ENCODE measurements around the gene NUTM2F.
"Not testable (repeated sequence)": the region's sequence is repeated elsewhere in the genome, so short reads cannot be mapped to it uniquely, and the experiment has no call there.

NUTM2F gene

GRCh38 chr9:94315034-94315984 lies 13.1 kb downstream of the NUTM2F start:
- DNase-seq (ENCODE audit: low read depth), result not testable (repeated sequence)

DNA sequence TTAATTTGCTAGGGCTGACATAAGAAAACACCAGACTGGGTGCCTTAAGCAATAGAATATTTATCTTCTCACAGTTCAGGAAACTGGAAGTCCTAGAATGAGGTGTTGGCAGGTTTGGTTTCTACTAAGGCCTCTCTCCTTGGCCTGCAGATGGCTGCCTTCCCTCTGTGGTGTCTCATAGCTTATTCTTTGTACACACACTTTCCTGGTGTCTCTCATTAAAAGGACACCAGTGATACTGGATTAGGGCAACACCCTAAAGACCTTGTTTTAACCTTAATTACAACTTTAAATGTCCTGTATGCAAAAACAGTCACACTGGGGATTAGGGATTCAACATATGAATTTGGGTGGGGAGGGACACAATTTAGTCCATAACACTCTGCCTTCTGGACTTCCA lies 25.1 kb downstream of the NUTM2F start:
- no peak for DNase-seq (ENCODE audit: low read depth)

DNA sequence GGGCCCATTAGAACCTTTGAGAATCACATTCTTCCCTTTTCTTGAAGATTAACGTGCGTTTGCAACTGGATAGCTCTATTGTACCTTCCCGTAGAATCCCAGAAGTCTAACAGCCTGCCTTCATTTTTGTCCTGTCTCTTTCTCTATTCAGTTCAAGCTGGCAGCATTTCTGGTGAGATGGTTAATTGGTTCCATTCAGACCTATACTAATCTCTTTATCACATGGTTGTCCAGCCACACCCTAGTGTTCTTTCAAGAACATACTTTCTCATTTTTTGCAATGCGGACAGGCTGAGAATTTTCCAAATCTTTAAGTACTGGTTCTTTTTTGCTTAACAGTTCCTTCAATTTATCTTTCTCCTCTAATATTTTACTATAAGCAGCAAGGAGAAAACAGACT lies 26.0 kb downstream of the NUTM2F start:
- DNase-seq (ENCODE audit: low read depth), result no peak

GRCh38 chr9:94301583-94301982 lies 26.9 kb downstream of the NUTM2F start:
- DNase-seq (ENCODE audit: low read depth), result no peak

DNA sequence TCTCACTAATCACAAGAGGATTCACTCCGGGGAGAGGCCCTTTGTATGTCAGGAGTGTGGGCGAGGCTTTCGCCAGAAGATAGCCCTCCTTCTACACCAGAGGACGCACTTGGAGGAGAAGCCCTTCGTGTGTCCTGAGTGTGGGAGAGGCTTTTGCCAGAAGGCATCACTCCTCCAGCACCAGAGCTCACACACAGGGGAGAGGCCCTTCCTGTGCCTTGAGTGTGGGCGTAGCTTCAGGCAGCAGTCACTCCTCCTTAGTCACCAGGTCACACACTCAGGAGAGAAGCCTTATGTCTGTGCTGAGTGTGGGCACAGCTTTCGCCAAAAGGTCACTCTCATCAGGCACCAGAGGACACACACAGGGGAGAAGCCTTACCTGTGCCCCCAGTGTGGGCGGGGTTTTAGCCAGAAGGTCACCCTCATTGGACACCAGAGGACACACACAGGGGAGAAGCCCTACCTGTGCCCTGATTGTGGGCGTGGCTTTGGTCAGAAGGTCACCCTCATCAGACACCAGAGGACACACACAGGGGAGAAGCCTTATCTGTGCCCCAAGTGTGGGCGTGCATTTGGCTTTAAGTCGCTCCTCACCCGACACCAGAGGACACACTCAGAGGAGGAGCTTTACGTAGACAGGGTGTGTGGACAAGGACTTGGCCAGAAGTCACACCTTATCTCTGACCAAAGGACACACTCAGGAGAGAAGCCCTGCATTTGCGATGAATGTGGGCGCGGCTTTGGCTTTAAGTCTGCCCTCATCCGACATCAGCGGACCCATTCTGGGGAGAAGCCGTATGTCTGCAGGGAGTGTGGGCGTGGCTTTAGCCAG lies 27.8 kb downstream of the NUTM2F start:
- DNase-seq (ENCODE audit: low read depth), result no peak

DNA sequence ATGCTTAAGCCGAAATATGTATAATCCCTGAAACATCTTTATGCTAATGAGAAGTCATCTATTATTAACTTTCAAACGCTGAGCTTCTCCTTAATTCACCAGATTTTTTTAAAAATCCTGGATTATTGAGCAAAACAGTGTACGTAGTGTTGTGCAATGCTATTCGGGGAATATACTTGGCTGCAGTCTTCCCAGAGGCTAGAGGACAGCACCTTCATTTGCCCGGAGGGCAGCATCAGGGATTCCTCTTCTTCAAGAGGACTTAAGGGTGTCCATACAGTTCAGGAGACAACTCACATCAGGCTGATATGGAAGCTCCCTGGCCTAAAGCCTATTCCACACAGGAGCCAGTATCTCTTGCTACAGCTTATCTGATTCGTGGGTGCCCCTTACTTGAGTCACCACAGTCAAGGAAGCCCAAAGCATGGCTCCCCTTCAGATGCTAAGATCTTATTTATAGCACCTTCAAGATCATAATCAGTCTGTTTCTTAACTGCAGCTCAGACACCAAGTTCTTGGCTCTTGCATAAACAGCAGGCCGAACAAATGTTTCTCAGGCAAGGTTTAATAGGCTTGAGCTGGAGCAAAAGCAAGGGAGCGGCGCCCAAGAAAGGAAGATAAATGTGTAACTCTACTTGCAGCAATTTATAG lies 29.4 kb downstream of the NUTM2F start:
- DNase-seq (ENCODE audit: low read depth), result no peak

DNA sequence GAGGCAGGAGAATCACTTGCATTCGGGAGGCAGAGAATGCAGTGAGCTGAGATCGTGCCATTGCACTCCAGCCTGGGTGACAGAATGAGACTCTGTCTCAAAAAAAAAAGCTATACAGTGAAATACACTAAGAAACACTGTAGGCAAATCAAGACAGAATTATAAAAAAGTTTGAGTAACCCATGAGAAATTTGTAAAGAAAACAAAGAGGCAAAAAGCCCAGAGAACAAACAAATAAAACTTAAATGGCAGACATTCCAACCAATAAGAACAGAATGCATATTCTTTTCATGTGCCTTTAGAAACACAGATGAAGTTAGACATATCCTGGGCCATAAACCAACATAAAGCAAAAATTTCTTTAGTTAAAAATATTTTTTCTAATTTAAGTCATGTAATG lies 38.8 kb downstream of the NUTM2F start:
- DNase-seq (ENCODE audit: low read depth), result no peak

- no peak for DNase-seq (ENCODE audit: low read depth)
These were observed 40.4 kb downstream of the NUTM2F start for GRCh38 chr9:94287877-94288513.

DNA sequence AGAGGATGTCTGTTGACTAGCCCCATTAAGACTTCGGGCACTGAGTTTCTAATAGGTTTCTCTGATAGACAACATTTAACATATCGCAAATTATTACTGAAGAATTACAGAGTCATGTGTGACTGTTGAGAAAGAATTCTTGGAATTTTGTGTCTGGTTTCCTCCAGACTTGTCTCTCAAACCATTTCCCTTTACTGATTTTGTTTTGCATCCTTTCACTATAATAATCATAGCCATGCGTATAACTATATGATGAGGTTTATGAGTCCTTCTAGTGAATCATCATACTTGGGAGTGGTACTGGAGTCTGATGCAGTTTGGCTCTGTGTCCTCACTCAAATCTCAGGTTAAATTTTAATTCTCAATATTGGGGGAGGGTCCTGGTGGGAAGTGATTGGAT lies 42.3 kb downstream of the NUTM2F start:
- no peak for DNase-seq (ENCODE audit: low read depth)

- no peak for DNase-seq (ENCODE audit: low read depth)
These were observed 47.3 kb downstream of the NUTM2F start for GRCh38 chr9:94281101-94281500.

DNA sequence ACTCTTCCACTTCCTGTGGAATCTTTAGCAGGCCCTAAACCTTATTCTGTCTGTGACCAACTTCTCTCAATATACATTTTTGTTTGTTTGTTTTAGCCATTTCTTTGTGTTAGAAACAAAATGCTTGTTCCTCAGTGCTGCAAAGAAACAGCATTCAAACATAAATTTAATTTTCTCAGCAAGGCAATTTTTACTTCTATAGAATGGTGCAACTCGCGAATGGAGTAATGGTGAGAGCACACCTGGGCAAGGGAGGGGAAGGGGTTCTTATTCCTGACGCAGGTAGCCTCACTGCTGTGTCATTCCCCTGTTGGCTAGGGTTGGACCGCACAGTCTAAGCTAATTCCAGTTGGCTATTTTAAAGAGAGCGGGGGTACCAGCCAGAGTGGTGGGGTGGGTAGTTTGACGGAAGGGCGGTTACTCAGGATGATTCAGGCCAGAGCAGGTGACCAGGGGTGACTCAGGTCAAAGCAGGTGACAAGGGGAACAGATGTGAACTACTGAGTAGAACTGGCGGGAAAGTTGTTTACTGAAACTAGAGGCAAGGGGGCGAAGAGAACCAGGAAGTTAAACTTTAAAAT lies 47.9 kb downstream of the NUTM2F start:
- no peak for DNase-seq (ENCODE audit: low read depth)

- no peak for DNase-seq (ENCODE audit: low read depth)
These were observed 50.4 kb downstream of the NUTM2F start for GRCh38 chr9:94277885-94278536.

DNA sequence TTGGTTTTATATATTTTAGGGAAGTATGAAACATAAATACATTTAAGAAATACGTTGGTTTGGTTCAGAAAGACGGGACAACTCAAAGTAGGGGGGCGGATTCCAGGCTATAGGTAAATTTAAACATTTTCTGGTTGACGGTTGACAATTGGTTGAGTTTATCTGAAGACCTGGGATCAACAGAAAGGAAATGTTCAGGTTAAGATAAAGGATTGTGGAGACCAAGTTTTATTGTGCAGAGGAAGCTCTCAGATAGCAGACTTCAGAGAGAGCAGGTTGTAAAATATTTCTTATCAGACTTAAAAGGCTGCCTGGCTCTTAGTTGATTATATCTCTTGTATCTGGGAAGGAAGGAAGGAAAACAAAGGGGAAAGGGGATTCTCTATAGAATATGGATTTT lies 51.4 kb downstream of the NUTM2F start:
- not testable (repeated sequence) for DNase-seq (ENCODE audit: low read depth)

GRCh38 chr9:94270009-94270408 lies 58.4 kb downstream of the NUTM2F start:
- DNase-seq (ENCODE audit: low read depth), result no peak

- DNase-seq (ENCODE audit: low read depth), result no peak
These were observed 59.2 kb downstream of the NUTM2F start for GRCh38 chr9:94269264-94269663.

Data from fibroblast of the conjunctiva (primary cell).